H9 (cell line): ENCODE results near the gene UCMA. TPM values are rescaled to one million over a fixed set of nuclear protein-coding genes. Genes with fewer than 3 reads are reported as not detected.
A peak's percentile ranks its signal among the peaks of the same experiment; 100 is the strongest.

ENCODE experiments used
- DNase-seq: peaks from one replicate; pipeline ENCODE4 v3.0.0-alpha.2; 2017
- H2AFZ ChIP-seq: one replicate; pipeline ENCODE4 v1.6.1; 2013; ENCODE audit warnings: mild to moderate bottlenecking, low read length, control low read depth, moderate library complexity
- H2AK5ac ChIP-seq: 2 replicates; pipeline ENCODE4 v1.6.1; 2013; ENCODE audit warnings: low read length, control low read depth, mixed read lengths; ENCODE audit not compliant: insufficient read length
- H2BK120ac ChIP-seq: one replicate; pipeline ENCODE4 v1.6.1; 2013; ENCODE audit warnings: low read depth, mild to moderate bottlenecking, low read length, control low read depth, inconsistent platforms; ENCODE audit not compliant: poor library complexity, severe bottlenecking
- H2BK12ac ChIP-seq: 2 replicates; pipeline ENCODE4 v1.6.1; 2013; ENCODE audit warnings: low read length, control low read depth, mixed read lengths, low read depth; ENCODE audit not compliant: insufficient read length
- H2BK15ac ChIP-seq: 2 replicates; pipeline ENCODE4 v1.6.1; 2013; ENCODE audit warnings: low read depth, low read length, control low read depth
- H2BK20ac ChIP-seq: one replicate; pipeline ENCODE4 v1.6.1; 2013; ENCODE audit warnings: low read depth, mild to moderate bottlenecking, low read length, control low read depth, inconsistent platforms; ENCODE audit not compliant: poor library complexity, severe bottlenecking
- H2BK5ac ChIP-seq: 2 replicates; pipeline ENCODE4 v1.6.1; 2013; ENCODE audit warnings: low read length, control low read depth, mixed read lengths; ENCODE audit not compliant: insufficient read length
- H3K14ac ChIP-seq: 2 replicates; pipeline ENCODE4 v1.6.1; 2013; ENCODE audit warnings: low read length, control low read depth; ENCODE audit not compliant: insufficient read depth
- H3K18ac ChIP-seq: 2 replicates; pipeline ENCODE4 v1.6.1; 2013; ENCODE audit warnings: low read depth, mild to moderate bottlenecking, mixed read lengths, low read length, control low read depth; ENCODE audit not compliant: insufficient read length
- H3K23ac ChIP-seq: 2 replicates; pipeline ENCODE4 v1.6.1; 2013; ENCODE audit warnings: low read length, control low read depth, mixed read lengths, low read depth; ENCODE audit not compliant: insufficient read length
- H3K23me2 ChIP-seq: 2 replicates; pipeline ENCODE4 v1.6.1; 2013; ENCODE audit warnings: low read depth, mild to moderate bottlenecking, mixed read lengths, low read length, control low read depth; ENCODE audit not compliant: insufficient read length, poor library complexity, severe bottlenecking
- H3K27ac ChIP-seq: 2 replicates; pipeline ENCODE4 v1.5.1; 2013; ENCODE audit warnings: low read length, control low read depth, mixed read lengths, low read depth; ENCODE audit not compliant: insufficient read length
- H3K27me3 ChIP-seq: 2 replicates; pipeline ENCODE4 v1.6.1; 2013; ENCODE audit warnings: low read length, control low read depth, inconsistent platforms; ENCODE audit not compliant: insufficient read depth
- H3K4ac ChIP-seq: 2 replicates; pipeline ENCODE4 v1.6.1; 2013; ENCODE audit warnings: low read depth, mild to moderate bottlenecking, control low read depth, inconsistent platforms, low read length, moderate library complexity
- H3K4me1 ChIP-seq: 2 replicates; pipeline ENCODE4 v1.6.1; 2013; ENCODE audit warnings: low read length, control low read depth, inconsistent platforms; ENCODE audit not compliant: insufficient read depth
- H3K4me2 ChIP-seq: 2 replicates; pipeline ENCODE4 v1.6.1; 2013; ENCODE audit warnings: low read length, control low read depth, mixed read lengths; ENCODE audit not compliant: insufficient read length, insufficient read depth
- H3K56ac ChIP-seq: 2 replicates; pipeline ENCODE4 v1.6.1; 2013; ENCODE audit warnings: low read depth, mild to moderate bottlenecking, mixed read lengths, low read length, control low read depth; ENCODE audit not compliant: insufficient read length
- H3K79me1 ChIP-seq: 2 replicates; pipeline ENCODE4 v1.6.1; 2013; ENCODE audit warnings: low read depth, mild to moderate bottlenecking, moderate library complexity, low read length, control low read depth, inconsistent platforms; ENCODE audit not compliant: insufficient read depth, poor library complexity, severe bottlenecking
- H3K79me2 ChIP-seq: 2 replicates; pipeline ENCODE4 v1.6.1; 2013; ENCODE audit warnings: low read length, control low read depth, inconsistent platforms; ENCODE audit not compliant: insufficient read depth
- H3K9ac ChIP-seq: 2 replicates; pipeline ENCODE4 v1.6.1; 2013; ENCODE audit warnings: low read length, control low read depth, mixed read lengths; ENCODE audit not compliant: insufficient read length; ENCODE audit errors: extremely low read depth
- H3K9me3 ChIP-seq: one replicate; pipeline ENCODE4 v1.6.1; 2013; ENCODE audit warnings: low read depth, low read length, inconsistent platforms; ENCODE audit not compliant: control insufficient read depth
- H3T11ph ChIP-seq: one replicate; pipeline ENCODE4 v1.6.1; 2013; ENCODE audit warnings: mild to moderate bottlenecking, low read length, control low read depth, inconsistent platforms
- H4K20me1 ChIP-seq: one replicate; pipeline ENCODE4 v1.6.1; 2013; ENCODE audit not compliant: control insufficient read depth, insufficient read length, insufficient read depth
- H4K5ac ChIP-seq: 2 replicates; pipeline ENCODE4 v1.6.1; 2013; ENCODE audit warnings: low read depth, mild to moderate bottlenecking, mixed read lengths, low read length, control low read depth; ENCODE audit not compliant: insufficient read length
- H4K8ac ChIP-seq: replicated peaks from 2 replicates; pipeline ENCODE4 v1.6.1; 2013; ENCODE audit warnings: low read length, control low read depth, mixed read lengths, low read depth; ENCODE audit not compliant: insufficient read length
- H4K91ac ChIP-seq: 2 replicates; pipeline ENCODE4 v1.6.1; 2013; ENCODE audit warnings: low read depth, mild to moderate bottlenecking, moderate library complexity, mixed read lengths, low read length, control low read depth; ENCODE audit not compliant: insufficient read length
- H3K27ac Mint-ChIP-seq, 3 experiments: 2 replicates in 2 of 3; 3 replicates in 1 of 3; pipeline ENCODE4 v1.8.0; 2020 to 2021; ENCODE audit warnings: mixed read lengths in 3 of 3, mild to moderate bottlenecking in 1 of 3, moderate library complexity in 1 of 3
- H3K27me3 Mint-ChIP-seq: 2 replicates; pipeline ENCODE4 v1.8.0; 2021; ENCODE audit warnings: low read depth, mild to moderate bottlenecking, moderate library complexity, mixed read lengths
- H3K36me3 Mint-ChIP-seq, 3 experiments: 2 replicates in 2 of 3; 3 replicates in 1 of 3; pipeline ENCODE4 v1.8.0; 2020 to 2021; ENCODE audit warnings: low read depth in 3 of 3, mixed read lengths in 3 of 3; ENCODE audit not compliant: insufficient read depth in 1 of 3
- H3K4me1 Mint-ChIP-seq, 2 experiments: 2 replicates each; pipeline ENCODE4 v1.8.0; 2020; ENCODE audit warnings: mixed read lengths in 2 of 2
- H3K4me3 Mint-ChIP-seq, 2 experiments: 2 replicates in 1 of 2; 3 replicates in 1 of 2; pipeline ENCODE4 v1.8.0; 2020 to 2021; ENCODE audit warnings: mild to moderate bottlenecking in 2 of 2, mixed read lengths in 2 of 2, moderate library complexity in 1 of 2
- H3K9me3 Mint-ChIP-seq, 2 experiments: 2 replicates in 1 of 2; 3 replicates in 1 of 2; pipeline ENCODE4 v1.8.0; 2020; ENCODE audit warnings: mild to moderate bottlenecking in 2 of 2, mixed read lengths in 2 of 2, moderate library complexity in 1 of 2
- WGBS: extraction: QIAGEN DNeasy Blood & Tissue Kit; methylation state at CpG from one replicate; pipeline ENCODE4 v1.1.7; 2013; ENCODE audit warnings: missing lambda C conversion rate, low lambda C conversion rate, mixed read lengths; ENCODE audit not compliant: insufficient read length; ENCODE audit errors: extremely low coverage; 5-methylcytosine and 5-hydroxymethylcytosine counted together
- total RNA-seq: library from RNA; stranded (reverse); gene quantifications from 2 replicates; pipeline ENCODE4 v1.2.1, GENCODE V29; 2021
- TF ChIP-seq, protein P1 (sequence below): fragments of 200-600 bp; sonication (generic); conservative IDR thresholded peaks from 3 replicates; pipeline ENCODE4 v1.8.0; 2021; ENCODE audit warnings: antibody characterized with exemption, mild to moderate bottlenecking

Gene UCMA
- total RNA-seq, 1 experiment from 2014 or later: not detected

GRCh38 chr10:13271552-13272163 is 37.5 kb upstream of the UCMA start:
- no peaks in the 10 kb centered on the region for H3K23me2 ChIP-seq
- peaks cover 25 to 36% of the 10 kb centered on the region in 2 experiments for H3K4me1 Mint-ChIP-seq
- H4K91ac ChIP-seq: no peak overlapping the region
- peak overlapping the region; percentile 6 for H3K18ac ChIP-seq
- H3T11ph ChIP-seq: no peak overlapping the region
- no peaks in the 10 kb centered on the region for H3K36me3 Mint-ChIP-seq
- H3K27ac ChIP-seq: no peak overlapping the region
- H3K27me3 ChIP-seq: no peaks in the 10 kb centered on the region
- H3K14ac ChIP-seq: peak overlapping the region; percentile 2; the same call in 1 of the 2 replicates
- no peak overlapping the region for H3K9ac ChIP-seq
- no peak overlapping the region for H3K4me2 ChIP-seq
- no peak overlapping the region for H2BK12ac ChIP-seq
- H2AFZ ChIP-seq: no peak overlapping the region
- DNase-seq: peak; percentile 92
- no peaks in the 10 kb centered on the region for H3K27me3 Mint-ChIP-seq
- no peaks in the 10 kb centered on the region for H3K79me1 ChIP-seq
- H3K9me3 ChIP-seq: no peaks in the 10 kb centered on the region
- H2BK5ac ChIP-seq: no peak overlapping the region
- H2AK5ac ChIP-seq: no peak overlapping the region
- no peak overlapping the region for H3K56ac ChIP-seq
- WGBS: no CpG with 5 or more reads among the region's 14 CpGs
- TF ChIP-seq, protein P1, sequence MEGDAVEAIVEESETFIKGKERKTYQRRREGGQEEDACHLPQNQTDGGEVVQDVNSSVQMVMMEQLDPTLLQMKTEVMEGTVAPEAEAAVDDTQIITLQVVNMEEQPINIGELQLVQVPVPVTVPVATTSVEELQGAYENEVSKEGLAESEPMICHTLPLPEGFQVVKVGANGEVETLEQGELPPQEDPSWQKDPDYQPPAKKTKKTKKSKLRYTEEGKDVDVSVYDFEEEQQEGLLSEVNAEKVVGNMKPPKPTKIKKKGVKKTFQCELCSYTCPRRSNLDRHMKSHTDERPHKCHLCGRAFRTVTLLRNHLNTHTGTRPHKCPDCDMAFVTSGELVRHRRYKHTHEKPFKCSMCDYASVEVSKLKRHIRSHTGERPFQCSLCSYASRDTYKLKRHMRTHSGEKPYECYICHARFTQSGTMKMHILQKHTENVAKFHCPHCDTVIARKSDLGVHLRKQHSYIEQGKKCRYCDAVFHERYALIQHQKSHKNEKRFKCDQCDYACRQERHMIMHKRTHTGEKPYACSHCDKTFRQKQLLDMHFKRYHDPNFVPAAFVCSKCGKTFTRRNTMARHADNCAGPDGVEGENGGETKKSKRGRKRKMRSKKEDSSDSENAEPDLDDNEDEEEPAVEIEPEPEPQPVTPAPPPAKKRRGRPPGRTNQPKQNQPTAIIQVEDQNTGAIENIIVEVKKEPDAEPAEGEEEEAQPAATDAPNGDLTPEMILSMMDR: peak; percentile 78
- peaks cover 10% of the 10 kb centered on the region; the same call in 1 of the 2 replicates for H3K4me1 ChIP-seq
- H3K27ac Mint-ChIP-seq: peak overlapping the region in 2 of 3 experiments; percentile 32 to 72; a peak in 4 of 7 replicates
- H4K20me1 ChIP-seq: no peaks in the 10 kb centered on the region
- H4K5ac ChIP-seq: peak overlapping the region; percentile 10
- no peaks in the 10 kb centered on the region for H3K79me2 ChIP-seq
- no peak overlapping the region for H2BK120ac ChIP-seq
- H3K4ac ChIP-seq: no peak overlapping the region
- H3K4me3 Mint-ChIP-seq: peak overlapping the region in 1 of 2 experiments; percentile 40; a peak in 2 of 5 replicates
- H3K9me3 Mint-ChIP-seq: no peaks in the 10 kb centered on the region
- no peak overlapping the region for H2BK15ac ChIP-seq
- no peak overlapping the region for H3K23ac ChIP-seq
- H4K8ac ChIP-seq: no peak overlapping the region
- H2BK20ac ChIP-seq: no peak overlapping the region
